HG02759 (cell line): Measurements from ENCODE around the gene TIGAR.

Experiments
- ATAC-seq: cut with Tn5 transposase; IDR thresholded peaks from one replicate; pipeline ENCODE4 v1.9.1; 2021; ENCODE audit warnings: mild to moderate bottlenecking, moderate library complexity; ENCODE audit not compliant: unreplicated experiment

Gene TIGAR

DNA sequence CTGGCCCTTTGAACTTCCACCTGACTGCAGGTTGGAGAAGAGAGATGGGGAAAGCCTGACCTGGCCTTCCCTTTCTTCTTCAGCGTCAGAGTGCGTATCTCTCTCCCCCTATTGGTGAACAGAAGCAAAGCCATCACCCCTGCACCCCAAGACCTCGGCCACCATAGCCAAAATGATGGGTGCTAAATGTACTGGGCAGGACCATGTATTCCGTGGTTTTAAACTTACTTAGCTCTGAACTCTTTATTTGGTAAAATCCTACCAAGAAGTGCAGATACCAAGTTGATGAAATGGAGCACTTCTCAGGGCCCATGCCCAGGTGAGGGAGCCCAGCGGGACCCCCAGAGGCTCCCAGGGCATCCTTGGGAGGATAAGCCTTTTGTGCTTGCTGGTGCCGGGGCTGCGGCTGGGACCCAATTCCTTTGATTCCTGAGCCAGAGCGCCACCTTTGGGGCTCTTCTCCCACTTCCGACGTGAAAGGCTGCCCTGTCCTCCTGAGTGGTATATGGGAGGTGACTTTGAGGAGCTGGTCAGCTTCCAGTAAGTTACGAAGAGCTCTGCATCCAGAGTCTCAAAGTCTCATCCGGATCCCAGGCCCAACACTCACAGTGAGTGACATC is 38.0 kb upstream of the TIGAR start:
- ATAC-seq, result no peak

DNA sequence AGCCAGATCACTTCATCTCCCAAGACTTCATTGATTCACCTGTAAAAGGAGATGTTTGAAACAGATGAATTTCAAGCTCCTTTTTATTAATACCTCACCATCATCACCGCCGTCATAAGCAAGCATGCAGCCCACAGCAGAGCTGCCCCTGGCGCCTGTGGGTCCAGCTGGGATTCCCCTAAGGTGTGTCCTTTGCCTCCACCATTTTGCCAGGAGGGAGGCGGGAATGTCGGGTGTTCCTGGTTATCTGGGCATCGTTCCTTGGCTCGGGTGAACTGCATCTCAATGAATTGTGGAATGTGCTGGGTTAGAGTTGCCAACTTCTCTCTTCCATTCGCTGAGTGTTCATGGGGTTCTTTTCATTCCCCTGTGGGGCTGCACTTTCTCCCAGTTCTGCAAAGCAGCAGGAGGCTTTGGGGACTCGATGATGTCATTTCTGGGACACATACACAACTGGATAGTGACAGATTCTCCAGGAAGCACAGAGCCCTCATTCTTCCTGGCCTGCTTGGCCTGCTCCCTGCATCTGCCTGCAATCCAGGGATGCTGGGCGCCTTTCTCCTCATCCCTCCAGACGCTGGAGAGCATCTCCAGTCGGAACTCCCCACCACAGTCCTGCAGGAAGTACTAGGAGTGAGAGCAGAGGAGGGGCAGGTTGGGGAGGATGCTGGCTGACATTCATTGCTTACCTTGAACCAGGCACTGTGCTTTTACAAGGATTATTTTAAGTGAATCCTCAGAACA is 37.3 kb upstream of the TIGAR start:
- no peak for ATAC-seq

DNA sequence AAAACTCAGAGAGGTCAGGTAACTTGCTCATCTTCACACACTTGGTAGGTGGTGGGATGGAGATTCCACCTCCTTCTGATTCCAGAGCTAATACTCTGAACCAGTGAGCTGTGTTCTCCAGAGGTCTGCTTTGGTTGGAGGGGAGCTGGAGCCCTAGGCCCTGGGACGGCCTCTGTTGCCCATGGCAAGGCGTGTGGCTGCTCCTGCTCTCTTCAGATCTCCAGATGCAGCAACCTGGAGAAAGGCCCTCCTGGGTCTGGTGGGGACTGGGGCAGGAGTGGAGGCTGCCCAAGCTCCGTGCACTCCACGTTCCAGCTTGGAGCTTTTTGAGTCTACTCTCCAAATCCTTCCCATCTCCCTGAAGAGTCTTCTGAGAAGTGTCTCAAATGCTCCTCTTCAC is 36.7 kb upstream of the TIGAR start:
- no peak for ATAC-seq

DNA sequence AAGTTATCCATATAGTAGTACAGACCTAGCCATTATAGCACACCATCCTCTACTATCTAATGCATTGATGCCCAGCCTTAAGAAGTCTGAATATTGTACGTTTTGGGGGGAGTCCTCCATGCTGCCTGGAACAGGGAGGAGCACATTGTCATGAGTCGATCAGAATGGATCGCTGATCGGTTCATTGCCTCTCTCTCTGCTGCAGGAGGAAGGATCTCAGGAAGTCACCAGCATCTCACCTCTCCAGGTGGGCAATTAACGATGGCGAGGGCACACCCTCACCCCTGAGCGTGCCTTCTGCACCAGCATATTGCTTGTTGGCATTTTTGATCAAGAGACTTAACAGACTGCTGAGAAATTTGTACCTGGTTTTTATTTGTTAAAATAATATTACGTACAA is 35.9 kb upstream of the TIGAR start:
- ATAC-seq, result no peak

DNA sequence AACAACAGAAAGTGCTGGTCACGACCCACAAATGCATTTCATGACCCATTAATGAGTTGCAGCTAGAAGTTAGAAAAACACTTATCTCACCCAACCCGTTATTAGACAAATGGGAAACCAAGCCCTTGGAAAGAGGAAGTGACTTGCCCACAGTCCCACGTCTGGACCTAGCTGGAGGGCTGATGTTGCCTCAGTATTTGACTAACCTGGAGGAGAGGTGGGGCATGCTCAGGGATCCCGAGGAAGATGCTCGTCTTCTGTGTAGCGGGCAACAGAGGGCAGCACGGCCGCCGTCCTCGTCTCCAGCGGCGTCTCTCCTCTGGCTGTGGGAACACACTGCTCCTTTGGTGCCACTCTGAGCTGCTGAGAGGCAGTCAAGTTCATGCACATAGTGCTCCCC is 34.8 kb upstream of the TIGAR start:
- no peak for ATAC-seq

DNA sequence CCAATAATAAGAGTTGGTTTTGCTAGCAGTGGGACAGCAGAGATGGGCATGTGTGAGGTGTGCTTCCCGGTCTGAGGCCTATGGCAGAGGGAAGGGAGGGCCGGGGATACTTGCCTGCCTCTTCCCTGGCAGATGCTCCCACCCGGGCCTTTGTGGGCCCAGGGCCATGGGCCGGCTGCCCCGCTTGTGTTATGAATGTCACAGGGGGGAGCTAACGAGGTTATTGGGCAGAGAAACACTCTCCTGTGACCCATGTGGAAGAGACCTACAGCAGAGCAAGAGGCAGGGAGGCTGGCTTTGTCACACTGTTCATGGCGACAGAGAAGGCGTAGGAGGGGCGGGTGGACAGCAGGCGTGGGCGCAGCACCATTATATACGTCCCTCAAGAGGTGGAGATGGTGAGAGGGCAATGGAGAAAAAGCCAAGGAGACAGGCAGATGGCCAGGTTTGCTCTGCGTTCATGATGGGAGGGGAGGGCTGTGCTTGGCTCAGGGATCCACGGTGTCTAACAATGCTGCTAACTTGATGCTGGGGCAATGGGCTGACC is 34.2 kb upstream of the TIGAR start:
- ATAC-seq, result no peak

DNA sequence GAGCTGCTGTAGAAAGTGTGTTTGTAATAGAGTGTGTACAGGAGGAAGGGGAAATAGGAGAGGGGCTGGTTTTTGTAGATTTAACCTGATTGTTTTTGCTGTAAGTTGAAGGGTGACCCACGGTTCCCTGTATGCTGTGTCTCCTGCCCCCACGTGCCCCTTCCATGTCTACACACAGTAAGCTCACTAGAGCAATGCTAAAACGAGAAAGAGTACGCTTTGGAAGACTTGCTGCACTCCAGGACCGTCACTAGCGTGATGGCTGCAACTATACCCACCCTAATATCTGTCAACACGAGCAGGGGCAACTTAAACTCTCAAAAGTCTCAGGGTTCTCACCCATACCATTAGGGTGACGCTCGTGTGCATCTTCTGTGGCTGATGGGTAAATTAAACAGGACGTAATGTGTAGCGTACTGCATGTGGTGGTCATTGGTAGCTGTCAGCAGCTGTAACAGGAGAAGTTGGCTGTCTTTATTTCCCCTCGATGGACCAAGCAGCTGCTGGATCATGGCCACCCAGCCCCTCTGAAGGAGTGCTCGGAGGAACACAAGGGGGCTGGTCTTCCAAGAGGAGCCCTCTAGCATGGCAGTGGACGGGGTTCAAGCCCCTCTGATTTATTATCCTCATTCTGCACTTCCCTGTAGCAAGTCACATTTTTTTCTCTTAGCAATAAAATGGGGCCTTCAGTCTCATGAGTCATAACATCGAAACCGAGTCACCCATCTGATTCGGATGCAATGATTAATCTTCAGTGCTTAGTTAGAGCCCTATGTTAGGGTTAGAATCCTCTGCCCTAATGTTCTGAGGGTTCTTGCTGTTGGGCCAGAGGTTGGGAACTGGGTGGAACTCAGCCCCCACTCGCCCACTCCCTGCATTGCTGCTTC is 33.4 kb upstream of the TIGAR start:
- no peak for ATAC-seq

DNA sequence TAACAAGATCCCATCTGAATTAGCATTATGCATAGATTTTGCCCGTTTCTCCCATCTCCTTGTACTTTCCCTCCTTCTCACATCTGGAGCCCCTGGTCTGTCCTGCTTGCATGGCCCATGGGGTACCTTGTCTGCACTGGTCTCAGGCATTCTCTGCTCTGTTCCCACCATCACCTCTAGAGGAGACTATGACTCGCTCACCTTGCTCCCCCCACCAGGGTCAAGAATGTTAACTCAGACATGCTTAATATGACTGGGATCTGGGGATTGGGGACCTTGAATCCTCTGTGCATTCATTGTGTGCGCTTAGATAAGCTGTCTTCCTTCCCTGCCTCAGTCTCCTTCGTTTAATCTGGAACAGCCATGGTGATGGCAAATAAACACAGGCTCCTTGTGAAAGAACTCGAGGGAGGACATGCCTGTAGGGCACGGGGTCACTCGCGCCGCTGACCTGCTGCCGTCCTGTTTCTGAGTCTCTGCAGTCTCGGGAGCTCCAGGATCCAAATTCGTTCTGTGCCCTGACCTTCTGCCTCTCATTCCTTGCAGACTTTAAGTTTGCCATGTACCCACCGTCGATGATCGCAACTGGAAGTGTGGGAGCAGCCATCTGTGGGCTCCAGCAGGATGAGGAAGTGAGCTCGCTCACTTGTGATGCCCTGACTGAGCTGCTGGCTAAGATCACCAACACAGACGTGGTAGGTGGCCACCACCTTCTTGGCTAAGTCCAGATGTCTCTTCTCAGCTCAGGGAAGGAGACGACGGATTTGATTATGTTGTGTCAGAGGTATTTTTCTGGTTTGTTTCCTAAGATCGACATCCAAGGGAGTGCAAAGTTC is 32.5 kb upstream of the TIGAR start:
- no peak for ATAC-seq

DNA sequence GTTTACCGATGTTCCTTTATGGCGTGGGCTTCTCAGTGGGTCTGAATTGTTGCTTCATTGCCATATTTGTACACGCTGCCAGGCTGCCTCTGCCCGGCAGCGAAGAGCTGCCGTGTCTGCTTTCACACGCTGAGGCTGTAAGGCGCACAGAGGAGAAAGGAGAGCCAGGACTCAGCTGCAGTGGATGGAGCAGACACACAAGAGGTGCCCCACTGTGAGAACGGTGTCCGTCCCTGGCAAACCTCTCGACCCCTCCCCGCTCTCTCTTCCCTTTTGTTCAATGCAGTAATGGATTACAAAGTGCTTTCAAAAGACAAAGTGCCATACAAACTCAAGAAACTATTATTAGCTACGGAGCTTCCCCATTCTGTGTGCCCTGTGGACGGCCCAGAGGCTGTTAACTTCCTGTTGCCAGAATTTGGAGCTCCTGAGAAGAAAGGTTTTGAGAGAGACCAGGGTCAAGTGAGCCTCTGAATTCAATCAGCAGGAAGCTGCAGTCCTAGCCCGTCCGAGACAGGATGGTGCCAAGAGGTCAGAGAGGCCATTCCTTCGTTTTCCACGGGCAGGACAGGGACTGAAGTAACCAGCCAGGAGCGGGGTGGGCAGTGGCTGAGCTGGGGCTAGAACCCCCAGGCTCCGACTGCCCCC is 31.7 kb upstream of the TIGAR start:
- ATAC-seq, result no peak

DNA sequence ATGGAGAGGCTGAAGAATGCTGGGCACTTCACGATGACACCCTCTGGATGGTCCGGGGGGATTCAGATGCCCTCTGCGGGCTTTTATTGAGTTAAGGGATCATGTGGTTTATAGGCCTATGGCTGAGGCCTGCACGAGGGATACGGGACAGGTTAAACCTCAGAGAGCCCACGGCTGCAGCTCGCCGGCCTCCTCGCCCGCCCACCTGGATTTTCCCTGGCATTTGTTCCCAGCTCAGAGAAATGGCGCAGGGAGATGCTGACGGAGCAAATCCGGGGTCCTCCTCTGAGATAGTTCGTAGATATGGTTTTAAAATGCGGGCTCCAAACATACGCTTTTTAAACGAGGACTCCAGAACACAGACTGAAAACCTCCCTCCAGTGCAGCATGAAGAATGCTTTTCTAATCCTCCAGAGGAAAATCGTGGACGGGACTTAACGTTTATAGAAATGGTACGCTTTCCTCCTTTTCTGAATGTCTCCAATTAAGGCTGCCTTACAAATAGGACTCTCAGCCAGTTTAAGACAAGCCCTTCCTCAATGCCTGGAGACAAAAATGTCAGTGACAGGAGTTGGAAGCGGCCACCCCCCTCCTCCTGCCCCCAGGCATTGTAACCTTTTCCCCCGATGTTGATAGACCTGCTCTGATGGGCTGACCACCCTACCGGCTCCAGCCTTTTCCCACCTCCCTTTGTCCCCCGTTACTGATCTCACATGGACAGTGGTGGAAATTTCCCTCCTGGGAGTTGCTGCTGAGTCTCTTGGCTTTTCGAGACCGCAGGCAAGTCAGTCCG is 30.8 kb upstream of the TIGAR start:
- no peak for ATAC-seq

DNA sequence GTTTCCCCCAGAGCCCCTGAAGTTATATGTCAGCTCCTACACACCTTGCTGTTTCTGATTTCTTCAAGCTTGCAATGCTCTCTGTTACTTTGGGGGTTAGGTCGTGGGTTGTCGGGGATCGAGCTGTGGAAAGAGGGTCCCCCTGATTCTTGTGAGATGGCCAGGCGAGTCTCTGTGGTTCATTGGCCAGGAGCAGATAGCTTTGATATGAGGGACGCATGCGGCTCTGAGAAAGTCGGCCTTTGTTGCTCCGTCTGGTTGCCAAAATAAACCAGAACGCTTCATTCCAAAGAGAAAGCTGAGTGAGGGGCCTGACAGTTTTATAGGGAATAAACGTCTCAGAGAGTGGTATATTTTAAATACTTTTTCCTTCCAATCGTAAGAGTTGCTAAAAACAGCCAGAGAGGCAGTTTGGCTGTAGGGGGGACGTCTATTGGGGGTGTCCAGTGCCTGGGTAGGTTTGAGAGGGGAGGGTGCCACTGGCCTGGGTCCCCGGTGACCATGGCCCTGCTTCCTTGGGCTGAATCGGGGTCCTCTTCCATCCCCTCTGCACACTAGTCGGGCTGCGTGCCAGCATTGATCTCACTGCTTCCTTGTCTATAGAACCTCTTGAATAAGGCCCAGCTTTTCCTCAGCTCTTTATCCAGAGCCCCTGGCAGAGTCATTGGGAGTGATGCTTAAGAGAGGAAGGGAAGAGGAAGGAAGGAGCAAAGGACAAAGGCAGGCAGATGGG is 28.5 kb upstream of the TIGAR start:
- no peak for ATAC-seq

DNA sequence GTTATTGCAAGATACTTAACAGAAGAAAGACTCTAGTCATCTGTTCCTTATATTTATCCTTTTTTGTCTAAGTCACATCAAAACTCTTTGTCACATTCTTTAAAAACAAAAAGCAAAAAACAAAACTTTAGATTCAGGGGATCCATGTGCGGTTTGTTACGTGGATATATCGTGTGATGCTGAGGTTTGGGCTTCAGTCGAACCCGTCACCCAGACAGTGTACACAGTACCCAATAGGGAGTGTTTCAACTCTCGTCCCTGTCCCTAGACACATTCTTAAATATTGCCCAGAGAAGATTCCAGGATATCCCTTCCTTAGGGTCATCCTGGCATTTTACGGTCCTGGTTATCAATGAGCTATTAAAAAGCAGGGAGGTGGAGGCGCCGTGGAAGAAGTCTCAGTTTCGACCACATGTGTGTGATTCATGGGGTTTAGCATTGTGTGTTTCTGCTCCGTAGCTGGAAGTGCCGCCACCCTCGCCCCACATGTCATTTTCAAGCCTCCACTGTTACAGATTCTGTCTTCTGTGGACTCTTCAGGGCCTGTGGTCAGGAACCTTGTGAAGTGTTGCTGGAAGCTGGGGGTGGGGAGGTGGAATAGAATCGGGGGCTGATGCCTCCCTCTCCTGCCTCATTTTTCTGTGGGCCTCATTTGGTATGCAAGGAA is 27.6 kb upstream of the TIGAR start:
- no peak for ATAC-seq

DNA sequence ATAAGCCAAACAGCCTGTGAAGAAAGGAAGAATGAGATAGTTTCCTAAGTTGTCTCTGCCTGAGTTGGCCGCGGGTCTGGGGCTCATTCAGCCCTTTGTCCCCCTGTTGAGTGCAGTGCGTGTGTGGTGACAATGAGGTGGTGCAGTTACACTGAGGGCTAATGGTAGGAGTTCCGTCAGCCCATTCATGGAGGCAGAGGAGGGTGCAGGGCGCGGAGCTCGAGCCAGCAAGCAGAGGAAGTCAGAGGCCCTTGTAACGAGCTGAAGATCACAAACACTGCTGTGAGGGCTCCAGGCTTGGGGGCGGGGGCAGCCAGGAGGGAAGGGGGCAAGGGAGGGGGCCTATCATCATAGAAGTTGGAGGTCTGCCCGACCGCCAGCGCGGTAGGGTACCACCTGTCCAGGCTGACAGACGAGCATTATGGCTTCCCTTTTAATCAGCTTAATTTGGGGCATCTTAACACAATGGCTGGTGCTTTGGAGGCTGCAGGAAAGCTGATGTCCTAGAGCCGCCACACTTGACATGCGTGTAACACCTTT is 27.0 kb upstream of the TIGAR start:
- ATAC-seq, result no peak

DNA sequence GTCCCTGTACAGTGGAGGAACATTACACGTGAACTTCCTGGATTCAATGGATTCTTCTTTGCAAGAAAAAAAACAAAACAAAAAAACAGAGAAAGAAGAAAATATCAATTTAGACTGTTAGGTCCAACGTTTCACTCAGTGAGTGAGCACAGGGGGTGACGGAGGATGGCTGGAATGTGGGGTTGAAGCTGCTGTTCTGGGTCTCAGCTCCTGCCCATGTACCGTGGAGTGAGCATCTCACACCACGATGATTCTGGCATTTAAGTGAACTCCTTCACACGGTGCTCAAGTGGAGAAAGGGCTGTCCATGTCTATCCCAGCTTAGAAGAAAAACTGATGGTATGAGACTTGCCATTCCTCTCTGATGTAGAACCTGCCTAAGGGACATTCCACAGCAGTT is 24.3 kb upstream of the TIGAR start:
- ATAC-seq, result no peak

DNA sequence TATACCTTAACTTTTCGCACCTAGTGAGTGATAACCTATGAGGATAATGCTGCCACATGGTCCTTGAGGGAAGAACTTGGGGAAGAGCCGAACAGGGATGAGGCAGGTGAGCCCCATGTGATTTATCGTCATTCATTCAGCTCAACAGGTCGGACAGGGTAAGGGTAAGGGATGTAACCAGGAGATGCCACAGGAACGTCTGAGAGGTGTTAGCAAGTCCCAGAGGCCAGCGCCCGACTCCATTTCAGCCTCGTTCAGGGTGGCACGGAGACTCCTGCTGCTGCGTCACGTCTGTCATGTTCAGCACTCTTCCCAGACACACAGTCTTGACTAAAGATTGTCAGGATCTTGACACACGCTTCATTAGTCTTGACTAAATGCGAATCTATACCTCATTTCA is 23.4 kb upstream of the TIGAR start:
- ATAC-seq, result no peak

DNA sequence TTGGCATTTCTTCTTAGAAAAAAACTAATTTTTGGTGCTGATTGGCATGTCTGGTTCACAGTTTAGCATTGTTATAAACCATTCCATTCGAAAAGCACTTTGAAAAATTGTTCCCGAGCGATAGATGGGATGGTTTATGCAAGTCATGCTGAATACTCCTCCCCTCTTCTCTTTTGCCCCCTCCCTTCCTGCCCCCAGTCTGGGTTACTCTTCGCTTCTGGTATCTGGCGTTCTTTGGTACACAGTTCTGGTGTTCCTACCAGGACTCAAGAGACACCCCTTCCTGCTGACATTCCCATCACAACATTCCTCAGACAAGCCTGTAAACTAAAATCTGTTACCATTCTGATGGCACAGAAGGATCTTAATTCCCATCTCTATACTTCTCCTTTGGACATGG is 20.1 kb upstream of the TIGAR start:
- ATAC-seq, result no peak

DNA sequence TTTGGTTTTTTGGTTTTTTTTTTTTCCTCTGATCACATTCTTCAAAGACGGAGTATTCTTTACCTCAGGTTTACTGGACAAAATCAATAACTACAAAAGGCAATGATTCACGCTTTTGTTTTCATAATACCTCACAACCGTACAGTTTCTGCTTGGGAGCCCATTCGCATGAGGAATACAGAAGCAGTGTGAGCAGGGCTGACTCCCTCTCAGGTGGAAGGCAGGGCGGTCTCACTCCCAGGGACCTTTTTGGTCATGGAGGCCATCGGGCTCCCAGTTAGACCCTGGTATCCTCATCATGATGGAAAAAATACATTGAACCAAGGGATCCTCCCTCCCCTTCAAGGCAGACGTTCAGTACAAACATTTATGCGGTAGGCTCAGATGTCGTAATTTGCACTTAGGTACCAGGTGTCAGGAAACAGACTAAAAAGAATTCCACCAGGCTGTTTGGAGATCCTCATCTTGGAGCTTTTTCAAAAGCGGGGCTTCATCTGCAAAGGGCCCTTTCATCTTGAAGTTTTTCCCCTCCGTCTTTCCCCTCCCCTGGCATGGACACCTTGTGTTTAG is 19.0 kb upstream of the TIGAR start:
- ATAC-seq, result no peak

DNA sequence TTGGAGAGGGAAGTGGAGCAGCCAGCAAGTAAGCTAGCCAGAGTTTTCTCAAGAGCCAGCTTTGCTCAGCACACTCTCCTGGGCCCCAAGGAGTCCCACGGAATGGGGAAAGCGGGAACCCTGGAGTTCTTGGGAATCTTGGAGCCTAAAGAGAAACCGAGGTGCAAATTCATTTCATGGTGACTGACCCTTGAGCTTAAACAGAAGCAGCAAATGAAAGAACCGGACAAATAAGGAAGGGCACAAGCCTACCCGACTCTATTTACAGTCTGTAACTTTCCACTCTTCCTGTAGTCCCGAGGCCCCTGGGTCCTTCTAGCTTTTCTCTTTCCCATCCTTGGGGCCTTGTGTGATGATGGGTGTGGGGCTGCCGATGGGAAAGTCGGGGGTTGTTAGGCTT is 18.1 kb upstream of the TIGAR start:
- ATAC-seq, result no peak
